Muscle layer of duodenum (tissue), 2 donors: ENCODE measurements around the gene TMEM45B.
A peak's percentile ranks its signal among the peaks of the same experiment; 100 is the strongest.
"Not testable (repeated sequence)": the region's sequence is repeated elsewhere in the genome, so short reads cannot be mapped to it uniquely, and the experiment has no call there.

ENCODE experiments used
- H3K27ac ChIP-seq: one replicate; pipeline ENCODE4 v1.7.0; 2013; ENCODE audit warnings: mild to moderate bottlenecking, low read length
- H3K27me3 ChIP-seq: one replicate; pipeline ENCODE4 v1.7.0; 2013; ENCODE audit warnings: low read depth, mild to moderate bottlenecking, control low read depth, low read length
- H3K36me3 ChIP-seq, 2 donors: one replicate each; pipeline ENCODE4 v1.7.0; 2013; ENCODE audit warnings: low read length in 2 of 2, control low read depth in 1 of 2, mild to moderate bottlenecking in 1 of 2; ENCODE audit not compliant: insufficient read depth in 2 of 2, control insufficient read depth in 1 of 2
- H3K4me1 ChIP-seq, 2 donors: one replicate each; pipeline ENCODE4 v1.7.0; 2013; ENCODE audit warnings: low read length in 2 of 2, mild to moderate bottlenecking in 2 of 2, control low read depth in 1 of 2, moderate library complexity in 1 of 2; ENCODE audit not compliant: insufficient read depth in 2 of 2, control insufficient read depth in 1 of 2
- H3K4me3 ChIP-seq, 2 donors: one replicate each; pipeline ENCODE4 v1.7.0; 2013; ENCODE audit warnings: low read length in 2 of 2, low read depth in 1 of 2, mild to moderate bottlenecking in 1 of 2
- H3K9me3 ChIP-seq, 2 donors: one replicate each; pipeline ENCODE4 v1.7.0; 2013; ENCODE audit warnings: low read length in 2 of 2, control low read depth in 1 of 2, mild to moderate bottlenecking in 1 of 2; ENCODE audit not compliant: control insufficient read depth in 1 of 2
- donor health status: healthy.

The TMEM45B gene

DNA sequence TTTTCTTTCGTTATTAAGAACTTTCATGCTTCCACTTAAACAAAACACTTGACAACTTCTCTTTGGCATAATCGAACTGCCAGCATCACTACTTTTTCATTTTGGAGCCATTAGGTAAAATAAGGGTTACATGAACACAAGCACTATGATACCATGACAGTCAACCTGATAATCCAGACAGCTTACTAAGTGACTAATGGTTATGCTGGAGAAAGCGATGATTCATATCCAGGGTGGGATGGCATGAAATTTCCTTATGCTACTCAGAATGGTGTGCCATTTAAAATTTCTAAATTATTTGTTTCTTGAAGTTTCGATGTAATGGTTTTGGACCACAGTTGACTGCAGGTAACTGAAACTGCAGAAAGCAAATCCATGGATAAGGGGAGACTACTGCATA lies 15.6 kb downstream of the TMEM45B start:
- H3K27ac ChIP-seq, H3K4me3 ChIP-seq, H3K36me3 ChIP-seq, H3K4me1 ChIP-seq, H3K9me3 ChIP-seq, H3K27me3 ChIP-seq: not testable (repeated sequence)

DNA sequence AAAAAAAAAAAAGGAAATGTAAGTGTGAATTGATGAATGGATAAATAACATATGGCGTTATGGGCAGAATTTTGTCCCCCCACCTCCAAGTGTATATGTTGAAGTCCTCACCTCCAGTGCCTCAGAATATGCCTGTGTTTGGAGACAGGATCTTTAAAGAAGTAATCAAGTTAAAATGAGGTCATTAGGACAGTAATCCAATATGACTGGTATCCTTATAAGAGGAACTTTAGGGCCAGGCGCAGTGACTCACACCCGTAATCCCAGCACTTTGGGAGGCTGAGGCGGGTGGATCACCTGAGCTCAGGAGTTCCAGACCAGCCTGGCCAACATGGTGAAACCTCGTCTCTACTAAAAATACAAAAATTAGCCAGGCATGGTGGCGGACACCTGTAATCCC lies 17.6 kb downstream of the TMEM45B start:
- not testable (repeated sequence) for H3K27me3 ChIP-seq, H3K4me1 ChIP-seq, H3K9me3 ChIP-seq, H3K27ac ChIP-seq, H3K36me3 ChIP-seq, H3K4me3 ChIP-seq

DNA sequence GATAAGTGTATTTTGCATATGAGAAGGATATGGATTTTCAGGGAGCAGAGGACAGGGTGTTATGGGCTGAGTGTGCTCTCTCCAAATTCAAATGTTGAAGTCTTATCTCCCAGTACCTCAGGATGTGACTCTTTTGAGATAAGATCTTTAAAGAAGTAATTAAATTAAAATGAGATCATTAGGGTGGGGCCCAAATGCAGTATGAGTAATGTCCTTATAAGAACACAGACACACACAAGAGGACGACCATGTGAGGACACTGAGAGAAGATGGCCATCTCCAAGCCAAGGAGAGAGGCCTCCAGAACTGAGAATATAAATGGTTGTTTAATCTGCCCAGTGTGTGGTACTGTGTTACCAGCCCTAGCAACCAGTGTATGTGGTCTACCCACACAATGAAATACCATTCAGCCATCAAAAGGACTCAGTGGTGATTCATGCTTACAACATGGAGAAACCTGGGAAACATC lies 20.8 kb downstream of the TMEM45B start:
- not testable (repeated sequence) for H3K27me3 ChIP-seq, H3K4me3 ChIP-seq, H3K27ac ChIP-seq, H3K4me1 ChIP-seq, H3K9me3 ChIP-seq, H3K36me3 ChIP-seq

DNA sequence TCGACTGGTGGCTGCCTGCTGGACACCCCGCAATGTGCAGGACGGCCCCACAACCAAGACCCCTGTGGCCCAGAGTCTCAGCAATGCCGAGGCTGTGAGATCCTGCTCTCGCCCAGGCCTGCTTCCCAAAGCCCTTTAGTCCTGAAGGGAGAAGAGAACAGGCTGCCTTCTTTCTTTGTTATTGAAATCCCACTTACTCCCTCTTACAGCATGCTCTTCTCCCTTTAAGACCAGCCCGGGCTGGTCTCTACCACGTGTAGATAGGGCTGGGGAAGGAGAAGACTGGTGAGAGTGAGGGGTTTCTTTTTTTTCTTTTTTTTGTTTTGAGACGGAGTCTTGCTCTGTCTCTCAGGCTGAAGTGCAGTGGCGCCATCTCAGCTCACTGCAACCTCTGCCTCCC lies 21.3 kb downstream of the TMEM45B start:
- no peaks in the 10 kb centered on the region for H3K27me3 ChIP-seq
- no peak overlapping the region for H3K27ac ChIP-seq

DNA sequence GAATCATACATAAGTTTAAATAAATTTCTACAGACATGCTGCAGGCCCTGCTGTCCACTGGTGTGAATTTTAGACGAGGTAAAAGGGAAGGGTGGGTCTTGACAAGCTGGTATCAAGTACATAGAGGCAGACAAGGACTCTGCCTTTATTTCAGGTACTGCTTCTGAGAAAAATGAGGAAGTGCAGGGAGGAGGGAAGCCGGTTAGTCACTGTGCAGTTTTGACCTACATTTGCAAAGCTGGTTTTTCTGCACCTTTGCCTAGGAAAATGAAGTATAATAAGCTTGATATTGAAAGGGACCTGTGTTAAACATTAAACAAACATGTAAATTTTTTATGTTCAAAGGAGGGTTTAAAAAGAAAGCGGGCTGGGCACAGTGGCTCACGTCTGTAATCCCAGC lies 24.6 kb downstream of the TMEM45B start:
- Histone ChIP-seq H3K4me3 (no peak overlapping the region), H3K27ac (no peak overlapping the region), H3K9me3 (no peaks in the 10 kb centered on the region), H3K36me3 (no peaks in the 10 kb centered on the region), H3K4me1 (no peaks in the 10 kb centered on the region), H3K27me3 (no peaks in the 10 kb centered on the region)

More for the DNA sequence above, 21.3 kb downstream of the TMEM45B start:
- H3K36me3 ChIP-seq = no peaks in the 10 kb centered on the region
- H3K4me1 ChIP-seq = no peaks in the 10 kb centered on the region
- no peak overlapping the region for H3K4me3 ChIP-seq
- H3K9me3 ChIP-seq = no peaks in the 10 kb centered on the region

DNA sequence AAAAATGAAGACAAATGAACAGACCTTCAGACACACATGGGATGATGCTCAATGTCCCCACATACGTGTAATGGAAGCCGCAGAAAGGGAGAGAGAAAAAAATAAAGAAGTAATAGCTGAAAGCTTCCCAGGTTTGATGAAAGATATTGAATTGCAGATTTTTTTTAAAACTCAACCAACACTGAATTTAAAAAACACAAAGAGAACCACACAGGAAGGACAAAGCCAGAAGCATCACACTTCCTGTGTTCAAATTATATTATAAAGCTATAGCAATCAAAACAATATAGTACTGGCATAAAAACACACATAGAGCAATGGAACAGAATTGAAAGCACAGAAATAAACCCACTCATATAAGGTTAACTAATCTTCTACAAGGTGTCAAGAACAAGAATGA lies 26.5 kb downstream of the TMEM45B start:
- Histone ChIP-seq H3K4me3 (no peak overlapping the region), H3K27ac (no peak overlapping the region), H3K4me1 (no peaks in the 10 kb centered on the region), H3K36me3 (no peaks in the 10 kb centered on the region), H3K9me3 (no peaks in the 10 kb centered on the region), H3K27me3 (no peaks in the 10 kb centered on the region)

DNA sequence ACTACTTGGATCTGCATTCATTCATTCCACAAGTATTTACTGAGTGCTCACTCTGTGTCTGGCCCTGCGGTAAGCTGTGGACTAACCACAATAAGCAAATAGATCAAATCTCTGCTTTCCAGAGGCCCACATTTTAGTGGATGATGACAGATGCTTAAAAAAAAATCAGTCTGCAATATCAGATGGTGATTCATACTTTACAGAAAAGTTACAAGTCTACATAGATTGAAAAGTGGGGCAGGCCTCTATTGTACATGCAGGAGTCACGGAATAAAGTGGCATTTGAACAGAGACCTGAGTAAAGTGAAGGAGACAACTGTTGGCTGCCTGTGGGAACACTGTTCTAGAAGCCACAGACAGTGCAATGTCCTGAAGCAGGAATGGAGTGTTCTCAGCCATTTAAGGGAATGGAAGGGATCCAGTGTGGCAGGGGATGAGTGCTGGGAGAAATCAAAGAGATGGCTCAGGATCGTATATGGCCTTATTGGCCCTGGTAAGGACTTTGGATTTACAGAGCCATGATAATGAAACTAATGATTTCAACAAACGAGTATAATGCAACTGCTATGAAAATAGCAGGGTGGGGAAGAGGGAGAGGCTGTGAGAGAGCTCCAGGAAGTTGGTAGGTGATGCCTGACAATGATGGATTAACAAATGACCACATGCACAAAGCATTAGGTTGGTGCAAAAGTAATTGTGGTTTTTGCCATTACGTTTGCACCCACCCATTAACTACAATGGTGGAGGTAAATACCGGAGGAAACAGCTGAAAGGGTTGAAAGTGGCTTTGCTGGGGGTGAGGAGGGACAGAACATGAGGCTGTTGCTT lies 31.1 kb downstream of the TMEM45B start:
- Histone ChIP-seq H3K4me3 (no peak overlapping the region), H3K36me3 (no peaks in the 10 kb centered on the region), H3K9me3 (no peaks in the 10 kb centered on the region), H3K27ac (peak overlapping the region; percentile 30), H3K4me1 (no peaks in the 10 kb centered on the region), H3K27me3 (no peaks in the 10 kb centered on the region)

DNA sequence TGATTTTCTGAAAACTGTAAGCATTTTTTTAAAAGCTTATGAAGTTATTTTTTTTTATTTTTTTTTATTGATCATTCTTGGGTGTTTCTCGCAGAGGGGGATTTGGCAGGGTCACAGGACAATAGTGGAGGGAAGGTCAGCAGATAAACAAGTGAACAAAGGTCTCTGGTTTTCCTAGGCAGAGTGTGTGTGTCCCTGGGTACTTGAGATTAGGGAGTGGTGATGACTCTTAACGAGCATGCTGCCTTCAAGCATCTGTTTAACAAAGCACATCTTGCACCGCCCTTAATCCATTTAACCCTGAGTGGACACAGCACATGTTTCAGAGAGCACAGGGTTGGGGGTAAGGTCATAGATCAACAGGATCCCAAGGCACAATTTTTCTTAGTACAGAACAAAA lies 31.7 kb downstream of the TMEM45B start:
- not testable (repeated sequence) for H3K4me3 ChIP-seq, H3K36me3 ChIP-seq, H3K27me3 ChIP-seq, H3K27ac ChIP-seq, H3K4me1 ChIP-seq, H3K9me3 ChIP-seq

DNA sequence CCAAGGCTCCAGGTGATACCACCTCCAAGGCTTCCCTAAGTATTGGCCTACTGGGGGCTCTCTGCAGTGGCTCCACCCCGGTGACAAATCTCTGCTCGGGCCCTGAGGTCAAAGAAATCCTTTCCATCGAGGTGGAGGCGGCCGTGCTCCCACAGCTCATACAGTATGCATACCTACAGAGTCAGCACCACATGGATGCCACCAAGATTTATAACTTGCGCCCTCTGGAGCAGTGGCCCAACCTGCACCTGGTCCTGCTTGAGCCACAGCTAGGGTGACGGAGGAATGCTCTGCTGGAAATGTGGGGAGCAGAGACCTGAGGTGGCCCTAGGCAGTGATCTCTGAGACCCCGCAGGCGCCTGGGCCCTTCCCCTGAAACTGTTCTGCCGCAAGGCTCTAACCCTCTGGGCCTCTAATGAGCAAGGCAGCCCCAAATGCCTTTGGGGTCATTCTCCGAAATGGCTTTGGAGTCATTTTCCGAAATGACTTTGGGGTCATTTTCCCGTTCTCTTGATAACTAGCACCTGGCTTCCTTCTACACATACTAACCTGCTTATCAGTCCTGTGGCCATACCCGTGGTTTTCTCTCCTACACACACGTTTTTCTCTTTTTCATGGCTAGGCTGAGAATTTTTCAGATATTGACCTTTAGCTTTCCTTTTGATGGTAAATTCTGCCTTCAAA lies 33.9 kb downstream of the TMEM45B start:
- H3K27ac ChIP-seq = no peak overlapping the region
- no peaks in the 10 kb centered on the region for H3K27me3 ChIP-seq
- H3K9me3 ChIP-seq = no peaks in the 10 kb centered on the region
- no peak overlapping the region for H3K4me3 ChIP-seq
- no peaks in the 10 kb centered on the region for H3K36me3 ChIP-seq
- H3K4me1 ChIP-seq = no peaks in the 10 kb centered on the region

DNA sequence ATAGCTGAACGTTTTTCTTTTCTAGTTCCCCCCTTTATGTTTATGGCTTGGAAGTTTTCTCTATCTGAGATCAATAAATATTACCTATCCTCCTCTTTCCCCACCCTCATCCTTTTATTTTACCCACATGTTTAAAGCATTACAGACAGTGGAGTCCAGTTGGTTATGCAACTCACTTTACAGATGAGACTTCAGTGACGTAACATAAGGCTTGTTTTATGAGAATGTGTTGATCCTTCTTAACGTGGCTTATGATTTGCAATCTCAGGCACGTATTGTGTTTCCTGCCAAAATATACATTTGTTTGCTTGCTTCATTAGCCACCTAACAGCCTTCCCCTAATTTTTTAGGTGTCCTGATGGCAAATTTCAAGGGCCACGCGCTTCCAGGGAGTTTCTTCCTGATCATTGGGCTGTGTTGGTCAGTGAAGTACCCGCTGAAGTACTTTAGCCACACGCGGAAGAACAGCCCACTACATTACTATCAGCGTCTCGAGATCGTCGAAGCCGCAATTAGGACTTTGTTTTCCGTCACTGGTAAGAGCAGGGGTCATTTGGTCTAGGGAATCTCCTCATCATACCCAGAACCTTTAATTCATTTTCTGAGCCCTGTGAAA lies 36.6 kb downstream of the TMEM45B start:
- no peaks in the 10 kb centered on the region for H3K36me3 ChIP-seq
- no peak overlapping the region for H3K27ac ChIP-seq
- H3K27me3 ChIP-seq = no peaks in the 10 kb centered on the region
- H3K9me3 ChIP-seq = no peaks in the 10 kb centered on the region
- no peaks in the 10 kb centered on the region for H3K4me1 ChIP-seq
- no peak overlapping the region for H3K4me3 ChIP-seq

DNA sequence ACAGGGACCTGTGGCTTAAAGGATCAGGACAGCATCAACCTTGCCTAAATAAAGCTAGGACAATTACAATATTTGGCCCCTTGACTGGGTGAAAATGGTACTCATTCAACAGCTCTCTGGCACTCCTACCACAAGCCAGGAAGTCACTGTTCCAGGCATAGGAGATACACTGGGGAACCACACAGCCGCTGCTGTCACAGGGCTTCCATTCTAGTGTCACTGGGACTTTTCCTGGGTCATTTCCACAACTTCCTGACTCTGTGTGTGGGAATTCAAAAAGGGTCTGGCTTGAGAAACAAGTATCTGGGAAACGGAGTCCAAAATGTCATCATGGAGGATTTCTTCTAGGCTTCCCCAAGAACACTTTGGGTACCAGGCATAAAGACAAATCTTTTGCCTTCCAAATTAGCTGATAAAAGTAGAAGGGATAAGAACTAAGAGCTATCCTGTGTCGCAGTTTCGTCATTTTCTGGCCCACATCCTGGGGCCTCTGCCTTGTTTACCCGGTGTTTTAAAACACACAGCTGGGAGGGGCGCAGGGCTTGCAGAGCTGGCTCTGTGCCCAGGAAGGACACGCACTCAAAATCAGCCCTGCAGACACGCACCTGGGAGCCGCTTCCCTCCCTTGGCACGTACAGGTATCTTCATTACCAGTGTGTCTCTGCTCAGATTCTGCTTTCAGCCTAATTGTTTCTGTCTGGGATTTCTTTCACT lies 38.0 kb downstream of the TMEM45B start:
- H3K4me3 ChIP-seq = no peak overlapping the region
- no peaks in the 10 kb centered on the region for H3K27me3 ChIP-seq
- H3K27ac ChIP-seq = no peak overlapping the region
- H3K36me3 ChIP-seq = no peaks in the 10 kb centered on the region
- no peaks in the 10 kb centered on the region for H3K4me1 ChIP-seq
- H3K9me3 ChIP-seq = no peaks in the 10 kb centered on the region
